Esophagus muscularis mucosa (tissue), 4 donors: Measurements from ENCODE around the gene PBXIP1. TPM values are rescaled to one million over a fixed set of nuclear protein-coding genes. Genes with fewer than 3 reads are reported as not detected.
"Not testable (repeated sequence)": the region's sequence is repeated elsewhere in the genome, so short reads cannot be mapped to it uniquely, and the experiment has no call there.

Source experiments
- DNase-seq: peaks from one replicate; pipeline ENCODE4 v3.0.0-alpha.2; 2017; ENCODE audit errors: extremely low spot score
- H3K27ac ChIP-seq, 4 donors: fragments of 200-600 bp; sonication (generic); replicated peaks in 1 of 4; 1 replicate in 3 of 4; 2 replicates in 1 of 4; pipeline ENCODE4 v1.5.1; 2016 to 2019; ENCODE audit warnings: mild to moderate bottlenecking in 1 of 4
- H3K27me3 ChIP-seq, 4 donors: fragments of 200-600 bp; sonication (generic); one replicate each; pipeline versions ENCODE4 v1.5.1 to v1.6.0; 2016 to 2019
- H3K36me3 ChIP-seq, 4 donors: fragments of 200-600 bp; sonication (generic); one replicate each; pipeline ENCODE4 v1.5.1; 2016 to 2019
- H3K4me1 ChIP-seq, 4 donors: fragments of 200-600 bp; sonication (generic); one replicate each; pipeline ENCODE4 v1.5.1; 2016 to 2019
- H3K4me3 ChIP-seq, 4 donors: fragments of 200-600 bp; sonication (generic); 1 replicate in 2 of 4; 2 replicates in 2 of 4; pipeline ENCODE4 v1.5.1; 2016 to 2019; ENCODE audit warnings: mild to moderate bottlenecking in 4 of 4, moderate library complexity in 1 of 4
- H3K9me3 ChIP-seq, 4 donors: fragments of 200-600 bp; sonication (generic); 1 replicate in 3 of 4; 2 replicates in 1 of 4; pipeline ENCODE4 v1.5.1; 2016 to 2019
- CTCF ChIP-seq, 3 experiments: fragments of 200-600 bp in 2 of 3; fragments of 450-650 bp in 1 of 3; sonication (generic) in 2 of 3; IDR thresholded peaks; one replicate each; pipeline ENCODE4 v1.5.1; 2017 to 2019; ENCODE audit warnings: antibody characterized with exemption in 3 of 3, mild to moderate bottlenecking in 2 of 3, moderate library complexity in 1 of 3
- EP300 ChIP-seq: sonication (generic); formaldehyde crosslinking; IDR thresholded peaks from one replicate; pipeline ENCODE4 v1.6.1; 2017; ENCODE audit warnings: antibody characterized with exemption
- POLR2A ChIP-seq: fragments of 450-650 bp; IDR thresholded peaks from one replicate; pipeline ENCODE4 v1.6.1; 2017; ENCODE audit warnings: antibody characterized with exemption, moderate library complexity, mild to moderate bottlenecking, low read depth
- POLR2AphosphoS5 ChIP-seq, 2 donors: sonication (generic); formaldehyde crosslinking; IDR thresholded peaks; one replicate each; pipeline ENCODE4 v1.6.1; 2017; ENCODE audit warnings: antibody characterized with exemption in 2 of 2
- WGBS: methylation state at CpG from one replicate; pipeline ENCODE4 v1.1.5; 2018; 5-methylcytosine and 5-hydroxymethylcytosine counted together
- intact Hi-C: fragments of 100-400 bp; cut with DNase I; formaldehyde crosslinking; loops from one replicate; pipeline ENCODE4 v1.15.1; 2023
- total RNA-seq, 4 donors: library from RNA; depleted of rRNA; stranded (reverse); fragments of >200 nt; gene quantifications; one replicate each; pipeline versions ENCODE4 v1.1.0 to v1.2.1, GENCODE V29; 2016

PBXIP1 gene
- total RNA-seq, 4 donors from 2014 or later, result 192 to 309 (median 238) TPM

- Histone ChIP-seq H3K9me3 (no peaks in the 10 kb centered on the region), H3K4me3 (peak within 1 kb of the TSS; percentile 71 to 85 (median 74)), H3K27ac (peak within 1 kb of the TSS; percentile 76 to 85 (median 83)), H3K4me1 (peaks cover 18 to 31% (median 24%) of the 10 kb centered on the region in 4 donors), H3K36me3 (peaks cover 0 to 24% (median 17%) of the 10 kb centered on the region in 4 donors), H3K27me3 (no peaks in the 10 kb centered on the region)
- intact Hi-C loops, result no loop called here
- peak; percentile 99 for DNase-seq
- no peak for TF ChIP-seq EP300
- peak in 1 of 3 experiments; percentile 37 for TF ChIP-seq CTCF (IDR thresholded peaks at IDR 0.05)
- peak; percentile 82 to 86 for TF ChIP-seq POLR2AphosphoS5 (IDR thresholded peaks at IDR 0.05)
- no peak for TF ChIP-seq POLR2A
- WGBS, result 1% methylated on average over 23 of the region's 26 CpGs
Measured at GRCh38 chr1:154982897-154983648, 27.2 kb upstream of the PBXIP1 start, which contains the start of gene FLAD1. Gene FLAD1, plus strand, starts transcription at chr1:154983344. Its CDS starts 351 bp downstream, at chr1:154983695.

GRCh38 chr1:154982341-154982740 lies 26.4 kb upstream of the PBXIP1 start:
- peaks cover 0 to 17% (median 10%) of the 10 kb centered on the region in 4 donors for H3K36me3 ChIP-seq
- H3K27ac ChIP-seq, result peak overlapping the region in 2 of 4 donors; percentile 9 to 76
- no peaks in the 10 kb centered on the region for H3K27me3 ChIP-seq
- H3K9me3 ChIP-seq, result no peaks in the 10 kb centered on the region
- H3K4me3 ChIP-seq, result peak overlapping the region; percentile 71 to 85 (median 74)
- no peak for DNase-seq
- TF ChIP-seq EP300, result no peak
- TF ChIP-seq POLR2AphosphoS5 (IDR thresholded peaks at IDR 0.05), result no peak
- no peak for TF ChIP-seq CTCF (IDR thresholded peaks at IDR 0.05)
- peaks cover 18 to 31% (median 22%) of the 10 kb centered on the region in 4 donors for H3K4me1 ChIP-seq
- intact Hi-C loops, result no loop called here
- WGBS, result 65% methylated on average over 6 of the region's 6 CpGs

GRCh38 chr1:154978360-154978759 lies 22.5 kb upstream of the PBXIP1 start:
- H3K9me3 ChIP-seq, result no peaks in the 10 kb centered on the region
- TF ChIP-seq CTCF (IDR thresholded peaks at IDR 0.05) (no peak), POLR2A (no peak), EP300 (no peak), POLR2AphosphoS5 (IDR thresholded peaks at IDR 0.05) (no peak)
- WGBS, result 96% methylated on average over 3 of the region's 3 CpGs
- H3K27me3 ChIP-seq, result no peaks in the 10 kb centered on the region
- DNase-seq, result no peak
- intact Hi-C loops, result no loop called here
- H3K4me1 ChIP-seq, result peaks cover 9 to 30% (median 20%) of the 10 kb centered on the region in 4 donors
- no peak overlapping the region for H3K4me3 ChIP-seq
- peaks cover 0 to 9% (median 4%) of the 10 kb centered on the region in 4 donors for H3K36me3 ChIP-seq
- no peak overlapping the region for H3K27ac ChIP-seq

GRCh38 chr1:154977762-154978161 lies 21.9 kb upstream of the PBXIP1 start:
- H3K27ac ChIP-seq, DNase-seq, H3K4me3 ChIP-seq, H3K9me3 ChIP-seq, H3K36me3 ChIP-seq, H3K27me3 ChIP-seq, intact Hi-C loops: not testable (repeated sequence)
- peaks cover 14 to 35% (median 25%) of the 10 kb centered on the region in 4 donors for H3K4me1 ChIP-seq
- 57% methylated on average over 3 of the region's 3 CpGs for WGBS

- no peak for DNase-seq
- Histone ChIP-seq H3K4me1 (peaks cover 28 to 47% (median 40%) of the 10 kb centered on the region in 4 donors), H3K27ac (peak overlapping the region; percentile 96 to 98 (median 96)), H3K27me3 (no peaks in the 10 kb centered on the region), H3K4me3 (peak overlapping the region; percentile 63 to 77 (median 70)), H3K9me3 (no peaks in the 10 kb centered on the region), H3K36me3 (peaks cover 0 to 9% (median 4%) of the 10 kb centered on the region in 4 donors)
- TF ChIP-seq CTCF (IDR thresholded peaks at IDR 0.05) (peak in 1 of 3 experiments; percentile 5), POLR2A (no peak), POLR2AphosphoS5 (IDR thresholded peaks at IDR 0.05) (peak in 1 of 2 donors; percentile 42)
- intact Hi-C loops, result no loop called here
- 0% methylated on average over 21 of the region's 24 CpGs for WGBS
Measured at GRCh38 chr1:154975409-154976059, 19.6 kb upstream of the PBXIP1 start.
